HEK293 (cell line): ENCODE results near the gene TXNL1.

Source experiments
- BCL11B ChIP-seq: fragments of 450-650 bp; formaldehyde crosslinking; IDR thresholded peaks from 2 replicates; pipeline ENCODE4 v1.5.1; 2016; ENCODE audit warnings: low read depth, missing biosample characterization, missing genetic modification characterization
- BCL6B ChIP-seq: fragments of 450-650 bp; formaldehyde crosslinking; IDR thresholded peaks from 2 replicates; pipeline ENCODE4 v1.5.1; 2017; ENCODE audit warnings: missing biosample characterization, missing genetic modification characterization
- EGR2 ChIP-seq: fragments of 450-650 bp; formaldehyde crosslinking; IDR thresholded peaks from 2 replicates; pipeline ENCODE4 v1.5.1; 2016; ENCODE audit warnings: low read depth, missing biosample characterization, missing genetic modification characterization
- KLF7 ChIP-seq: fragments of 450-650 bp; formaldehyde crosslinking; IDR thresholded peaks from 2 replicates; pipeline ENCODE4 v1.5.1; 2016; ENCODE audit warnings: missing biosample characterization, missing genetic modification characterization, borderline replicate concordance
- KLF8 ChIP-seq: fragments of 450-650 bp; formaldehyde crosslinking; IDR thresholded peaks from 2 replicates; pipeline ENCODE4 v1.5.1; 2016; ENCODE audit warnings: missing biosample characterization, missing genetic modification characterization
- PRDM1 ChIP-seq: fragments of 450-650 bp; formaldehyde crosslinking; IDR thresholded peaks from 2 replicates; pipeline ENCODE4; 2016; ENCODE audit warnings: missing biosample characterization, missing genetic modification characterization
- PRDM4 ChIP-seq: fragments of 450-650 bp; formaldehyde crosslinking; IDR thresholded peaks from 2 replicates; pipeline ENCODE4 v1.5.1; 2017; ENCODE audit warnings: missing biosample characterization, missing genetic modification characterization
- SCRT1 ChIP-seq: fragments of 450-650 bp; formaldehyde crosslinking; IDR thresholded peaks from 2 replicates; pipeline ENCODE4 v1.5.1; 2016; ENCODE audit warnings: missing biosample characterization, missing genetic modification characterization, borderline replicate concordance
- SP3 ChIP-seq: fragments of 450-650 bp; formaldehyde crosslinking; IDR thresholded peaks from 2 replicates; pipeline ENCODE4 v1.5.1; 2016; ENCODE audit warnings: missing biosample characterization, missing genetic modification characterization
- TRIM28 ChIP-seq: IDR thresholded peaks from 2 replicates; pipeline ENCODE4 v1.6.1; 2011; ENCODE audit warnings: low read length, control low read depth, borderline replicate concordance
- YY2 ChIP-seq: fragments of 450-650 bp; formaldehyde crosslinking; IDR thresholded peaks from 2 replicates; pipeline ENCODE4 v1.5.1; 2016; ENCODE audit warnings: missing biosample characterization, missing genetic modification characterization
- ZBTB1 ChIP-seq: fragments of 450-650 bp; formaldehyde crosslinking; IDR thresholded peaks from 2 replicates; pipeline ENCODE4 v1.5.1; 2016; ENCODE audit warnings: missing biosample characterization, missing genetic modification characterization
- ZBTB21 ChIP-seq: fragments of 450-650 bp; formaldehyde crosslinking; IDR thresholded peaks from 2 replicates; pipeline ENCODE4 v1.5.1; 2017; ENCODE audit warnings: missing biosample characterization, missing genetic modification characterization
- ZNF169 ChIP-seq: fragments of 450-650 bp; formaldehyde crosslinking; IDR thresholded peaks from 2 replicates; pipeline ENCODE4 v1.5.1; 2016; ENCODE audit warnings: missing biosample characterization, missing genetic modification characterization
- ZNF341 ChIP-seq: fragments of 450-650 bp; formaldehyde crosslinking; IDR thresholded peaks from 2 replicates; pipeline ENCODE4; 2016; ENCODE audit warnings: low read depth, missing biosample characterization, missing genetic modification characterization
- ZNF37A ChIP-seq: fragments of 450-650 bp; IDR thresholded peaks from 2 replicates; pipeline ENCODE4 v1.5.1; 2018; ENCODE audit warnings: missing biosample characterization, missing genetic modification characterization
- ZNF404 ChIP-seq: fragments of 450-650 bp; formaldehyde crosslinking; IDR thresholded peaks from 2 replicates; pipeline ENCODE4 v1.5.1; 2017; ENCODE audit warnings: missing biosample characterization, missing genetic modification characterization
- ZNF501 ChIP-seq: fragments of 450-650 bp; formaldehyde crosslinking; IDR thresholded peaks from 2 replicates; pipeline ENCODE4 v1.5.1; 2016; ENCODE audit warnings: missing biosample characterization, missing genetic modification characterization
- ZNF677 ChIP-seq: fragments of 450-650 bp; IDR thresholded peaks from 2 replicates; pipeline ENCODE4 v1.5.0; 2018; ENCODE audit warnings: missing biosample characterization, mild to moderate bottlenecking, missing genetic modification characterization, moderate library complexity
- ZXDB ChIP-seq: fragments of 450-650 bp; formaldehyde crosslinking; IDR thresholded peaks from 2 replicates; pipeline ENCODE4 v1.5.1; 2016; ENCODE audit warnings: missing biosample characterization, missing genetic modification characterization
- TF ChIP-seq, protein P1 (sequence below): fragments of 450-650 bp; formaldehyde crosslinking; IDR thresholded peaks from 2 replicates; pipeline ENCODE4 v1.5.1; 2016; ENCODE audit warnings: missing biosample characterization, missing genetic modification characterization
- TF ChIP-seq, protein P2 (sequence below): fragments of 450-650 bp; formaldehyde crosslinking; IDR thresholded peaks from 2 replicates; pipeline ENCODE4; 2016; ENCODE audit warnings: missing biosample characterization, missing genetic modification characterization
- TF ChIP-seq, protein P3 (sequence below): fragments of 450-650 bp; formaldehyde crosslinking; IDR thresholded peaks from 2 replicates; pipeline ENCODE4 v1.5.1; 2017; ENCODE audit warnings: missing biosample characterization, missing genetic modification characterization
- TF ChIP-seq, protein P4 (sequence below): fragments of 450-650 bp; formaldehyde crosslinking; IDR thresholded peaks from 2 replicates; pipeline ENCODE4 v1.5.1; 2017; ENCODE audit warnings: missing biosample characterization, mild to moderate bottlenecking, missing genetic modification characterization, moderate library complexity
- TF ChIP-seq, protein P5 (sequence below): fragments of 450-650 bp; formaldehyde crosslinking; IDR thresholded peaks from 2 replicates; pipeline ENCODE4 v1.5.1; 2016; ENCODE audit warnings: missing biosample characterization, missing genetic modification characterization
- TF ChIP-seq, protein P6 (sequence below): fragments of 450-650 bp; IDR thresholded peaks from 2 replicates; pipeline ENCODE4 v1.5.1; 2018; ENCODE audit warnings: missing biosample characterization, mild to moderate bottlenecking, missing genetic modification characterization

The TXNL1 gene

DNA sequence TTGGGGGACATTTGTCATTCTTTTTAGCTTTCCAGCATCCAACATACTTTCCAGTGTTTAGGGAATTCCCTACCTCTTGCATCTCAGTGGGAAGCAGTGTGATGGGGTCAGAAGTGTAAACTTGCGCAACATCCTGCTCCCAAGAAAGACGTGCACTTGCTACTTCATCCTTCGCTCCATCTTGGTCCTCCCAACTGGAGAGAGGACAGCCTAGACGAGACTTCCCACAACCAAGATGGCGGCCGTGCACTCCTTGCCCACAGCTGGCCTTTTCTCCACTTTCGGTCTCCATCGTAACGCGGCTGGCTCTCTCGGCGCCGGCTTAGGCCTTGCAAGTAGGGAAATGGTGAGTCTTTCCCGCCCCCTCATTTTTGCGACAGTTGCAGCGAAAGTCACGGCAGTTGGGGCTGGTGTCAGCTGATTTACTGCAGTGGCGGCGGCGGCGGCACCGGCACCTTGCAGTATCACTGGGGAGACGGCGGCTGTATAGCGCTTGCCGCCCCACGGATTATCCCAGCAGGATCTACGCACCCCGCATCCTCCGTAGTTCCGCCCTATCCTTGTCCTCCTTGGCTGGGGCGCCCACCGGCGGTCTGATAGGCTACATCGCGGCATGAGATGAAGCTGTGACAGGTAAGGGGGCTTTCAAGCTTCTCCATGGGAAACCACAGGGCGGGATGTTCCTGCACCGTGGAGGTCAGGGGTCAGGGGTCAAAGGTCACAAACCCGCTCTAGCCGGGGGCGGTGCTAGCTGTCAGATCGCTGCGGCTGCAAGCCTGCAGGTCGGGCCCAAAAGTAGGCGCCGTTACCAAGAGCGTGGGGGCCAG lies 12.8 kb upstream of the TXNL1 start, which contains the start of gene WDR7 (continued):
- TF ChIP-seq, protein P1, sequence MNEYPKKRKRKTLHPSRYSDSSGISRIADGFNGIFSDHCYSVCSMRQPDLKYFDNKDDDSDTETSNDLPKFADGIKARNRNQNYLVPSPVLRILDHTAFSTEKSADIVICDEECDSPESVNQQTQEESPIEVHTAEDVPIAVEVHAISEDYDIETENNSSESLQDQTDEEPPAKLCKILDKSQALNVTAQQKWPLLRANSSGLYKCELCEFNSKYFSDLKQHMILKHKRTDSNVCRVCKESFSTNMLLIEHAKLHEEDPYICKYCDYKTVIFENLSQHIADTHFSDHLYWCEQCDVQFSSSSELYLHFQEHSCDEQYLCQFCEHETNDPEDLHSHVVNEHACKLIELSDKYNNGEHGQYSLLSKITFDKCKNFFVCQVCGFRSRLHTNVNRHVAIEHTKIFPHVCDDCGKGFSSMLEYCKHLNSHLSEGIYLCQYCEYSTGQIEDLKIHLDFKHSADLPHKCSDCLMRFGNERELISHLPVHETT = peak; percentile 40; the same call in 1 of the 2 replicates
- TF ChIP-seq ZXDB (peak; percentile 79), PRDM1 (tag by site-specific recombination) (peak; percentile 97), SP3 (tag by site-specific recombination) (peak; percentile 86), KLF7 (tag by site-specific recombination) (0 out of 2 replicates have a peak, but pooled peaks have one; percentile 35), BCL11B (peak; percentile 97), YY2 (tag by site-specific recombination) (peak; percentile 81), ZBTB21 (tag by site-specific recombination) (peak; percentile 64), BCL6B (tag by site-specific recombination) (peak; percentile 5), KLF8 (tag by site-specific recombination) (peak; percentile 37; the same call in 1 of the 2 replicates), ZNF677 (tag by site-specific recombination) (no peak), ZNF169 (tag by site-specific recombination) (no peak), EGR2 (tag by site-specific recombination) (peak; percentile 37; the same call in 1 of the 2 replicates), TRIM28 (0 out of 2 replicates have a peak, but pooled peaks have one; percentile 52), ZNF404 (tag by site-specific recombination) (no peak), SCRT1 (0 out of 2 replicates have a peak, but pooled peaks have one; percentile 9), PRDM4 (tag by site-specific recombination) (no peak), ZBTB1 (tag by site-specific recombination) (no peak), ZNF37A (tag by site-specific recombination) (no peak), ZNF341 (tag by site-specific recombination) (peak; percentile 67), ZNF501 (peak; percentile 83)
- TF ChIP-seq, protein P2, sequence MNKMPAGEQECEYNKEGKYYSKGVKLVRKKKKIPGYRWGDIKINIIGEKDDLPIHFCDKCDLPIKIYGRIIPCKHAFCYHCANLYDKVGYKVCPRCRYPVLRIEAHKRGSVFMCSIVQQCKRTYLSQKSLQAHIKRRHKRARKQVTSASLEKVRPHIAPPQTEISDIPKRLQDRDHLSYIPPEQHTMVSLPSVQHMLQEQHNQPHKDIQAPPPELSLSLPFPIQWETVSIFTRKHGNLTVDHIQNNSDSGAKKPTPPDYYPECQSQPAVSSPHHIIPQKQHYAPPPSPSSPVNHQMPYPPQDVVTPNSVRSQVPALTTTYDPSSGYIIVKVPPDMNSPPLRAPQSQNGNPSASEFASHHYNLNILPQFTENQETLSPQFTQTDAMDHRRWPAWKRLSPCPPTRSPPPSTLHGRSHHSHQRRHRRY = no peak
- TF ChIP-seq, protein P3, sequence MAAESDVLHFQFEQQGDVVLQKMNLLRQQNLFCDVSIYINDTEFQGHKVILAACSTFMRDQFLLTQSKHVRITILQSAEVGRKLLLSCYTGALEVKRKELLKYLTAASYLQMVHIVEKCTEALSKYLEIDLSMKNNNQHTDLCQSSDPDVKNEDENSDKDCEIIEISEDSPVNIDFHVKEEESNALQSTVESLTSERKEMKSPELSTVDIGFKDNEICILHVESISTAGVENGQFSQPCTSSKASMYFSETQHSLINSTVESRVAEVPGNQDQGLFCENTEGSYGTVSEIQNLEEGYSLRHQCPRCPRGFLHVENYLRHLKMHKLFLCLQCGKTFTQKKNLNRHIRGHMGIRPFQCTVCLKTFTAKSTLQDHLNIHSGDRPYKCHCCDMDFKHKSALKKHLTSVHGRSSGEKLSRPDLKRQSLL (tag by site-specific recombination) = peak; percentile 94
- TF ChIP-seq, protein P4, sequence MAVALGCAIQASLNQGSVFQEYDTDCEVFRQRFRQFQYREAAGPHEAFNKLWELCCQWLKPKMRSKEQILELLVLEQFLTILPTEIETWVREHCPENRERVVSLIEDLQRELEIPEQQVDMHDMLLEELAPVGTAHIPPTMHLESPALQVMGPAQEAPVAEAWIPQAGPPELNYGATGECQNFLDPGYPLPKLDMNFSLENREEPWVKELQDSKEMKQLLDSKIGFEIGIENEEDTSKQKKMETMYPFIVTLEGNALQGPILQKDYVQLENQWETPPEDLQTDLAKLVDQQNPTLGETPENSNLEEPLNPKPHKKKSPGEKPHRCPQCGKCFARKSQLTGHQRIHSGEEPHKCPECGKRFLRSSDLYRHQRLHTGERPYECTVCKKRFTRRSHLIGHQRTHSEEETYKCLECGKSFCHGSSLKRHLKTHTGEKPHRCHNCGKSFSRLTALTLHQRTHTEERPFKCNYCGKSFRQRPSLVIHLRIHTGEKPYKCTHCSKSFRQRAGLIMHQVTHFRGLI (tag by site-specific recombination) = peak; percentile 99
- TF ChIP-seq, protein P5, sequence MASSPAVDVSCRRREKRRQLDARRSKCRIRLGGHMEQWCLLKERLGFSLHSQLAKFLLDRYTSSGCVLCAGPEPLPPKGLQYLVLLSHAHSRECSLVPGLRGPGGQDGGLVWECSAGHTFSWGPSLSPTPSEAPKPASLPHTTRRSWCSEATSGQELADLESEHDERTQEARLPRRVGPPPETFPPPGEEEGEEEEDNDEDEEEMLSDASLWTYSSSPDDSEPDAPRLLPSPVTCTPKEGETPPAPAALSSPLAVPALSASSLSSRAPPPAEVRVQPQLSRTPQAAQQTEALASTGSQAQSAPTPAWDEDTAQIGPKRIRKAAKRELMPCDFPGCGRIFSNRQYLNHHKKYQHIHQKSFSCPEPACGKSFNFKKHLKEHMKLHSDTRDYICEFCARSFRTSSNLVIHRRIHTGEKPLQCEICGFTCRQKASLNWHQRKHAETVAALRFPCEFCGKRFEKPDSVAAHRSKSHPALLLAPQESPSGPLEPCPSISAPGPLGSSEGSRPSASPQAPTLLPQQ = 0 out of 2 replicates have a peak, but pooled peaks have one; percentile 67
- TF ChIP-seq, protein P6, sequence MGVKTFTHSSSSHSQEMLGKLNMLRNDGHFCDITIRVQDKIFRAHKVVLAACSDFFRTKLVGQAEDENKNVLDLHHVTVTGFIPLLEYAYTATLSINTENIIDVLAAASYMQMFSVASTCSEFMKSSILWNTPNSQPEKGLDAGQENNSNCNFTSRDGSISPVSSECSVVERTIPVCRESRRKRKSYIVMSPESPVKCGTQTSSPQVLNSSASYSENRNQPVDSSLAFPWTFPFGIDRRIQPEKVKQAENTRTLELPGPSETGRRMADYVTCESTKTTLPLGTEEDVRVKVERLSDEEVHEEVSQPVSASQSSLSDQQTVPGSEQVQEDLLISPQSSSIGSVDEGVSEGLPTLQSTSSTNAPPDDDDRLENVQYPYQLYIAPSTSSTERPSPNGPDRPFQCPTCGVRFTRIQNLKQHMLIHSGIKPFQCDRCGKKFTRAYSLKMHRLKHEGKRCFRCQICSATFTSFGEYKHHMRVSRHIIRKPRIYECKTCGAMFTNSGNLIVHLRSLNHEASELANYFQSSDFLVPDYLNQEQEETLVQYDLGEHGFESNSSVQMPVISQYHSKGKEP (tag by site-specific recombination) = peak; percentile 94
